GM21526 (cell line): ENCODE results near the gene MNT.

Source experiments
- ATAC-seq: cut with Tn5 transposase; IDR thresholded peaks from one replicate; pipeline ENCODE4 v1.9.1; 2021; ENCODE audit warnings: moderate library complexity; ENCODE audit not compliant: unreplicated experiment, low FRiP score

MNT gene

GRCh38 chr17:2396568-2397246, 4.2 kb downstream of the MNT start:
- no peak for ATAC-seq

- ATAC-seq, result no peak
Measured at GRCh38 chr17:2396192-2396567, 4.7 kb downstream of the MNT start.

- ATAC-seq, result no peak
Measured at GRCh38 chr17:2395258-2396181, 5.3 kb downstream of the MNT start.

- no peak for ATAC-seq
Measured at GRCh38 chr17:2394775-2395201, 6.1 kb downstream of the MNT start.

GRCh38 chr17:2393954-2394749, 6.7 kb downstream of the MNT start:
- ATAC-seq, result peak; percentile 6

GRCh38 chr17:2393174-2393953, 7.5 kb downstream of the MNT start:
- peak; percentile 21 for ATAC-seq

- ATAC-seq, result peak; percentile 42
Measured at GRCh38 chr17:2392252-2393173, 8.3 kb downstream of the MNT start.

GRCh38 chr17:2391597-2392251, 9.1 kb downstream of the MNT start:
- no peak for ATAC-seq

GRCh38 chr17:2390199-2390836, 10.5 kb downstream of the MNT start:
- no peak for ATAC-seq

GRCh38 chr17:2388683-2389055, 12.2 kb downstream of the MNT start:
- no peak for ATAC-seq

GRCh38 chr17:2388020-2388682, 12.7 kb downstream of the MNT start:
- no peak for ATAC-seq

- ATAC-seq, result no peak
Measured at GRCh38 chr17:2387086-2388019, 13.5 kb downstream of the MNT start.

GRCh38 chr17:2386400-2387085, 14.3 kb downstream of the MNT start:
- no peak for ATAC-seq

GRCh38 chr17:2385240-2386210, 15.3 kb downstream of the MNT start:
- ATAC-seq, result no peak
